ENCODE data around the gene GPBP1.

Gene GPBP1

GRCh38 chr5:57210633-57211032, 36.8 kb downstream of the GPBP1 start:
- DNase-seq (ENCODE audit: low spot score), result no peak

- no peak for DNase-seq (ENCODE audit: low spot score)
Measured at GRCh38 chr5:57211039-57211438, 37.2 kb downstream of the GPBP1 start.

- DNase-seq (ENCODE audit: low spot score), result no peak
Measured at GRCh38 chr5:57215629-57216195, 41.9 kb downstream of the GPBP1 start.

DNA sequence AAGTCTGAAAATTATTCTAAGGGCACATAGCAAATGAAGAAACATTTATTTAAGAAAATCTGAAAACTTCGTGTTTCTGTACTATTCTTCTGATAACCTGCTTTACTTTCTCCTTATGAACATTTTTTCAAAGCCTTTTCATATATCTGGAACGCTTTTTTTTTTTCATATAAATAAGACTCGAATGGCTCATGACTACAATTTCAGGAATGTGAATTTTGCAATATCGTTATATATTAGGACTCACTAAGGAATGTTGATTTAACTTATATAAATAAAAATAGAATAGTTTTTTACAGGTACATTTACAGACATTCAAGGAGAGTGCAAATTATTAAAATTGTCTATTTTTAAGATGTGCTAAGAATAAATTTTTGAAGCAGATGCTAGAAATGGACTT, 42.9 kb downstream of the GPBP1 start:
- DNase-seq (ENCODE audit: low spot score), result no peak

GRCh38 chr5:57219386-57219785, 45.5 kb downstream of the GPBP1 start:
- no peak for DNase-seq (ENCODE audit: low spot score)

- peak; percentile 58 for DNase-seq (ENCODE audit: low spot score)
Measured at GRCh38 chr5:57221049-57221568, 47.2 kb downstream of the GPBP1 start.

DNA sequence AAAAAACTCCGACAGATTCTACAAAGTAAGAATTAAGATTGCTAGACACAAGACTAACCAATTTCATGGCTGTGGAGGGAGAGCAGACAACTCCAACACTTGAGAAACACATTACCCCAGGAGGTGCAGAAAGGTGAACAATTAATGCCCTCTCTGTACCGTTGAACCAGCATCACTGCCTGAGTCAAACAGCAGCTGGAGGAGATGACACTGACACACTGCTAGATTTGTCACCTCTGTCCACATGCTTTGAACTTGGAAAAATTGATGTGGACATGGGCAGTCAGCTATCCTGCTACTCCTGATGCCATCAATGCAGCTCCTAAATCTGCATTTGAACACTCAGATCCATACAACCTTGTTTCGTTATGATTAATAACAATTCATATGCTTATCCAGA, 51.7 kb downstream of the GPBP1 start:
- no peak for DNase-seq (ENCODE audit: low spot score)

- no peak for DNase-seq (ENCODE audit: low spot score)
Measured at GRCh38 chr5:57229313-57229712, 55.5 kb downstream of the GPBP1 start.

DNA sequence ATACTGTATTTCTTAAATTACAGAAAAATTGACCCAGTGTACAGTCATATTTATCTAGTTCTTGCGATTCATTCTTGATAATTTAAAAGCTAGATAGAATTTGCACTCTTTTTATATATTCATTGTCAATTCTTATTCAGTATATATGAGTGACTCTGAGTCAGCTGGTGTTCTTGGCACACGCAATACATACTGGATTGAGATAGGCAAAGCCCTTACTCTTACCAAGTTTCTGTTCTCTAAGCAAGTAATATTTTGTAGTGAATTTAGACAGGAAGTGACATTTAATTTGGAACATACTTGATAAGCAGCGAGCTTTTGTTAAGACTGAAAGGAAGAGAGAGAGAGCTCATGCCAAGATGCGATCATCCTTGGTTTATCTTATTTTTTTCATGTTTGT, 57.7 kb downstream of the GPBP1 start:
- DNase-seq (ENCODE audit: low spot score), result no peak

DNA sequence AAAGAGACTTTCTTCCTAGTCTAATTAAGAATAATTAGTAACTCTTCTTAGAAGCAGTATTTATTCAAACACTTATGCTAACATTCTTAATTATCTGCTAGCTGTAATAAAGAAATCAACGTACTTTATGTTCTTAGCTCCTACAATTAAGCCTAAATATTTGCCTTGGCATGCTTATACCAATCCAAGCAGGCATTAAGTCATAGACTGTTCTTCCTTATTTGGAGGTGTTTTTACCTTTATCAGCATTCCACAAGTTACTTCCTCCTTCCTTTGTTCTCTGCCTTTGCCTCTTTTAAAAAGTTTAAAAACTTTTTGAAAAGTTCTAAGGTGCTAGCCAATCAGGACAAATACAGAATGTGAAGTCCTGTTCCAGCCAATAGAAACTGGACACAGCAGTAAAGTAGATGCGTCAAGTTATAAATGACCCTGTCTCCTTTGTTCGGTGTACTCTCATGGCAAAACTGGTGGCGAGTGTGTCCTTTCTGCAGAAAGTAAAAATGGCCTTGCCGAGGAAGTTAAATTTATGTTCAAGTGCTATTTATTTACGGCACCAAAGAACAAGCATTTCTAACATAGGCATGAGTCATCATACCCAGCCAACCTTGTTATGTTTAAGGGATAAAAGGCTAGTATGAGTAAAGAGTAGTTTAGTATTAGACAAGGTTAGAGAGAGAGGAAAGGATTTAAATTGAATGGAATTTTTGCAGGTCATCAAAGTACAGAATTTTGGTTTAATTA, 58.6 kb downstream of the GPBP1 start:
- DNase-seq (ENCODE audit: low spot score), result no peak

GRCh38 chr5:57243286-57244137, 69.7 kb downstream of the GPBP1 start:
- no peak for DNase-seq (ENCODE audit: low spot score)

DNA sequence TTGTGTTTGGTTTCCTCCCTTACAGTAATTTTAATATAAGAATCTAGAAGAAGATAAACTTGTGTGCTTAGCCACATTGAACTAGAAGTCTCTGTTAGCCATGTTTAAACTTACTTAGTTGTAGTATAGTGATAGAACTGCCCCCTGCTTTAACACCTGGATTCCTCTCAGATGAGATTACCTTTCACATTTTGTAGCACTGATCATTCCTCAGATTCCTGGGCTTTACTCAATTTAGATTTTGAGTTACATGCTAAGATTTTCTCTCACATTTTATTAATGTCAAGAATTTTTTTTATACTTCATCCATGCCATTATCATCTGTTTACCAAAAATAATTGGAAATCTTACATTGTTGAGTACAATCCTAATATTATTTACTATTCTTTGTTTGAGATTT, 70.5 kb downstream of the GPBP1 start:
- DNase-seq (ENCODE audit: low spot score), result no peak

DNA sequence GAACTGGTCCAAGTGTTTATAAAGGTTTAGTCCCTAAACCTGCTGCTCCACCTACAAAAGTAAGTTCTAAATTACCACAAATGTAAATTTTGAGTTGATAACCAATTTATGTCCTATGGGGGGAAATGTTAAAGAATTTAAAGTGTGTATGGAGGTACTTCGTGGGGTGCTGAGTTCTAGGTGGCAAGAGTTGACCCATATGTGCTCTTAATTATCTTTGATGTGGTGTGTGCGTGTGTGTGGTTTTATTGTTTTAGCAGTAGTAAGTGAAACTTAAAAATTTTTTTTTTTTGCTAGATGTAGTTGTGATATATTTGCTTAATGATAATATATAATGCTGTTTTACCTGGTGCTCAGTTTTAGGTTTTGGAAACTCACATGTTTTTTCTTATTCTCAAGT, 72.6 kb downstream of the GPBP1 start:
- no peak for DNase-seq (ENCODE audit: low spot score)

DNA sequence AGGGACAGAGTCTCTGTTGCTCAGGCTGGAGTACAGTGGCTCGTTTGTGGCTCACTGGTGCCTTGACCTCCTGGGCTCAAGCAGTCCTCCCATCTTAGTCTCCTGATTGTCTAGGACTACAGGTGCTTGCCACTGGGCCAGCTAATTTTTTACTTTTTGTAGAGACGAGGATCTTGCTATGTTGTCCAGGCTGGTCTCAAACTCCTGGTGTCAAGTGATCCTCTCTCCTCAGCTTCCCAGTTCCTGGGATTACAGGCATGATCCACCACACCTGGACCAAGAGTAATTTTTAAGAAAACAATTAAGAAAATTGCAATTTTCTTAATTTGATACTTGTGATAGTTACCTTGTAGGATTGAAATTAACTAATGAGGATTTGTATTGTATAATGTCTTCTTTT, 73.9 kb downstream of the GPBP1 start:
- DNase-seq (ENCODE audit: low spot score), result no peak

DNA sequence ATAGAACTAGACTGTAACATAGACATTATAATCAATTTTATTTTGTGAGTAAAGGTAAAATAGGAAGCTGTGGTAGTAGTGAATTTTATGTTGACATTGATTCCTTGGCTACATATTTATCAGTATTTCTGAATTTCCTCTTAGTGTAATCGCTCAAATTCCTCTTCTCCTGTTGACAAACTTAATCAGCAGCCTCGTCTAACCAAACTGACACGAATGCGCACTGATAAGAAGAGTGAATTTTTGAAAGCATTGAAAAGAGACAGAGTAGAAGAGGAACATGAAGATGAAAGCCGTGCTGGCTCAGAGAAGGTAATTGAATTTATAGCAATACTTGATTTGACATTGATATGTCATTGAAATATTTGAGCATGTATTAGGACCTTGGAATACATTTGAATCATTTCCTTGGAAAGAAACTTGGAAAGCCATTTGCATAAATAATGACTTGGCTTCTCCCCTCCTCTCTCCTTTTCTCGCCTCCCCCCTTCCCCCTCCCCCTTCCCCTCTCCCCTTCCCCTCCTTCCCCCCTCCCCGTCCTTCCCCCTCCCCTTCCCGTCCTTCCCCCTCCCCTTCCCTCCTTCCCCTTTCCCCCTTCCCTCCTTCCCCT, 75.5 kb downstream of the GPBP1 start:
- no peak for DNase-seq (ENCODE audit: low spot score)

DNA sequence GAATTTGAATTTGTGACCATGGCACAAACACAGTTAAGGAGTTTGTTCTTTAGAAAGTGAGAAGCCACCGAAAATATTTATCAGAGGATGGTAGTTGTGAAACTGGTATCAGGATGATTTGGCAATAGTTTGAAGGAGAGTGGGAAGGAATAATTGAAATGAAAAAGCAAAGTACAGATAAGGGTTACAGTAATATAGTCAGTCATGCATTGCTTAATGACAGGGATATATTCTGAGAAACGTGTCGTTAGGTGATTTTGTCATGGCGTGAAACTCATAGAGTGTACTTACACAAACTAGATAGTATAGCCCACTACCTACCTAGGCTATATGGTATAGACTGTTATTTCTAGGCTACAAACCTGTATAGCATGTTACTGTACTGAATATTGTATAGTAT, 84.2 kb downstream of the GPBP1 start:
- DNase-seq (ENCODE audit: low spot score), result no peak

DNA sequence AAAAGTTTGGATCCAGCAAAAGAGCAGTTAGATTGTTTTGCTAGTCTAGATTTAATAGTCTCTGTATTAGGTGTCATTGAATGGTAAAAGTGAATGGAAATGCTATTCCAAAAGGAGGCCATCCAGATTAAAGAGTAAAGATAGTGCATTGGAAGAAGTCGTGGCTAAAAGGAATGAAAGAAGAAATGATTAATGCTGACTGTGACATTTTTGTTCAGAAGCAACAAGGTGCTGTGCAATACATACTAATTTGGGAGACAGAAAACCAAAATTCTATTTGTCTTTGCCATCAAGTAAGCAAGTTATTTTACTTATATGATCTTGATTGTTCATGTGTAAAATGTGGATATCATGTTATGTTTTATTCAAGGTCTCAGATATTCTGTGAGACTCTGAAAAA, 85.1 kb downstream of the GPBP1 start:
- DNase-seq (ENCODE audit: low spot score), result no peak

- DNase-seq (ENCODE audit: low spot score), result no peak
Measured at GRCh38 chr5:57259704-57260103, 85.8 kb downstream of the GPBP1 start.

GRCh38 chr5:57262541-57262940, 88.7 kb downstream of the GPBP1 start:
- no peak for DNase-seq (ENCODE audit: low spot score)

DNA sequence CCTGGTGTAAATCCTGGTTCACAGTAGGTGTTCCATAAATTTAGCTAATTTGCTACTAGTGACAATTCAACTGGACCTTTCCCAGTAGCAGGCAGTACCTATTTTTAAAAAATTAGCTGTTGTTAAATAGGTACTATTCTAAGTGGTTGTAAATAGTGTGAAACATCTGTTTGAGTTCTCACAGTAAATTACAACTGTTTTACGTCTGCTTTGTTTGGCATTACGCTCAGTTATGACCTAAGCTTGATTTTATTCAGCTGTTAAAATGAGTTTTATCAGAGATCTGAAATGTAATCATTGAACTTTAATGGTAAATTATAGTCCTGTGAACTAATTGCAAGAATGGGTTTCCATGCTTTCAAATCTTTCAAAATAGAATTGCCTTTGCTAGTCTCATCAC, 93.9 kb downstream of the GPBP1 start:
- DNase-seq (ENCODE audit: low spot score), result no peak

GRCh38 chr5:57276353-57276752, 102.5 kb downstream of the GPBP1 start:
- DNase-seq (ENCODE audit: low spot score), result peak; percentile 26

GRCh38 chr5:57277085-57277484, 103.2 kb downstream of the GPBP1 start:
- no peak for DNase-seq (ENCODE audit: low spot score)

Measured in SK-N-DZ (cell line).